ENCODE data around the gene PPP1R18. TPM values are rescaled to one million over a fixed set of nuclear protein-coding genes. Genes with fewer than 3 reads are reported as not detected.
A peak's percentile ranks its signal among the peaks of the same experiment; 100 is the strongest.

Gene PPP1R18
- 26.8 TPM for polyA plus RNA-seq (2013, experiment 1 of 2)
- polyA plus RNA-seq (2013, experiment 2 of 2) = 38.5 TPM

DNA sequence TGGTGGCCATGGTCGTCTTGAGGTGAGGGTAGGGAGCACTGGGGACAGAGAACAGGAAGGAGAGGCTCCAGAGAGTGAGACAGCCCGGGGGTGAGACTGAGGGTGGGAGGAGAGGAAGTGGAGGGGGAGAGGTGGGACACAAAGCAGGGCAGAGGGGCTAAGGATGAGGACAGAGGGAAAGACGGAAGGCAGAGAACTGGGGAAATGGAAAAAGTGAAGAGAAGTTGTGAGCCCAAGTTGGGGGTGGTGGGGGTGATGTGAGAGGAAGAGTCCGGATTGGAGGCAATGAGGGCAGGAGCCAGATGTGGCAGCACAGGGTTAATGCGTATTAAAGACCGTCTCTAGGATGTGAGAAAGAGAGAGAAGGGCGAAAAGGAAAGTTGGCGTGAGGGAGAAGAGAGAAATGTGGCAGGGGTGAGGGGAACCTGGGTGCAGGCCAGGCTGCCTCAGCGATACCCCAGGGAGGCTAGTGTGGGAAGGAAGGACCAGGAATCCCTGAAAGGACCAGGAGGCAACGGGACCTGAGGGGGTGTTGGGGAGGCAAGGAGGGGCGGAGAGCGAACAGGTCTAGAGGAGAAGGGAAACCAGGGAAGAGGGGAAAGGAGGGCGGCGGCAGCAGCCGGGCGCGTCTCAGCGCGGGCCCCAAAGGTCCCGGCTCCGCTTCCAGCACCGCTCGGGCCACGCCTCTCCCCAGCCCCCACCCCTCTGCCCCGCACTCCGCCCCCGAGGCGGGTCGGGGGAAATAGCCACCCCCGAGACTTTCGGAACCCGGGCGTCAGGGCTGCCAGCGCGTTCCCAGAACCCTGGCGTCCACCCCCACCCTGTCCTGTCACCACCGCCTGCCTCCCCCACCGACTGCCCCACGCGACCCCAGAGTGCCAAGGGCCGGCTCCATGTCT lies at the start of gene PPP1R18:
Gene PPP1R18, minus strand, starts transcription at position 637 of the 899 bp plus-strand sequence. Its CDS starts 627 bp downstream, at position 10.
- 1% methylated on average over 38 of the region's 41 CpGs for WGBS
- no peaks in the 10 kb centered on the region for H3K36me3 ChIP-seq (ENCODE audit: insufficient read depth, low read length)
- H3K27me3 ChIP-seq (ENCODE audit: insufficient read depth, low read length) = no peaks in the 10 kb centered on the region
- H3K4me1 ChIP-seq (ENCODE audit: insufficient read depth, low read length) = peaks cover 42% of the 10 kb centered on the region
- peak within 1 kb of the TSS; percentile 74 for H3K4me3 ChIP-seq (ENCODE audit: low read length)
- H3K27ac ChIP-seq (ENCODE audit: low read depth, low read length) = peak within 1 kb of the TSS; percentile 79
- no peaks in the 10 kb centered on the region for H3K9me3 ChIP-seq (ENCODE audit: insufficient read depth, low read depth, low read length)
- peak within 1 kb of the TSS; percentile 80 for H3K9ac ChIP-seq (ENCODE audit: low read depth, low read length)

- Histone ChIP-seq H3K27ac (ENCODE audit: low read depth, low read length) (no peak overlapping the region), H3K4me3 (ENCODE audit: low read length) (no peak overlapping the region), H3K36me3 (ENCODE audit: insufficient read depth, low read length) (peaks cover 83% of the 10 kb centered on the region), H3K9me3 (ENCODE audit: insufficient read depth, low read depth, low read length) (no peaks in the 10 kb centered on the region), H3K27me3 (ENCODE audit: insufficient read depth, low read length) (no peaks in the 10 kb centered on the region), H3K9ac (ENCODE audit: low read depth, low read length) (no peak overlapping the region), H3K4me1 (ENCODE audit: insufficient read depth, low read length) (no peaks in the 10 kb centered on the region)
- WGBS = 97% methylated on average over 8 of the region's 8 CpGs
Measured at GRCh38 chr6:30735668-30736314, 49.3 kb upstream of the PPP1R18 start.

- Histone ChIP-seq H3K4me1 (ENCODE audit: insufficient read depth, low read length) (no peaks in the 10 kb centered on the region), H3K9ac (ENCODE audit: low read depth, low read length) (no peak overlapping the region), H3K9me3 (ENCODE audit: insufficient read depth, low read depth, low read length) (no peaks in the 10 kb centered on the region), H3K27ac (ENCODE audit: low read depth, low read length) (no peak overlapping the region), H3K4me3 (ENCODE audit: low read length) (no peak overlapping the region), H3K36me3 (ENCODE audit: insufficient read depth, low read length) (peaks cover 80% of the 10 kb centered on the region), H3K27me3 (ENCODE audit: insufficient read depth, low read length) (no peaks in the 10 kb centered on the region)
- WGBS = 95% methylated on average over 12 of the region's 12 CpGs
Measured at GRCh38 chr6:30732237-30732943, 45.9 kb upstream of the PPP1R18 start.

GRCh38 chr6:30730601-30731435 lies 44.4 kb upstream of the PPP1R18 start:
- Histone ChIP-seq H3K27ac (ENCODE audit: low read depth, low read length) (no peak overlapping the region), H3K36me3 (ENCODE audit: insufficient read depth, low read length) (peaks cover 75% of the 10 kb centered on the region), H3K9ac (ENCODE audit: low read depth, low read length) (no peak overlapping the region; the same call in 1 of the 2 replicates), H3K9me3 (ENCODE audit: insufficient read depth, low read depth, low read length) (no peaks in the 10 kb centered on the region), H3K4me1 (ENCODE audit: insufficient read depth, low read length) (no peaks in the 10 kb centered on the region), H3K27me3 (ENCODE audit: insufficient read depth, low read length) (no peaks in the 10 kb centered on the region), H3K4me3 (ENCODE audit: low read length) (no peak overlapping the region)
- WGBS = 57% methylated on average over 27 of the region's 30 CpGs

- H3K27ac ChIP-seq (ENCODE audit: low read depth, low read length) = no peak overlapping the region
- H3K4me1 ChIP-seq (ENCODE audit: insufficient read depth, low read length) = peaks cover under 1% of the 10 kb centered on the region; the same call in 1 of the 2 replicates
- H3K9ac ChIP-seq (ENCODE audit: low read depth, low read length) = no peak overlapping the region
- peaks cover 78% of the 10 kb centered on the region for H3K36me3 ChIP-seq (ENCODE audit: insufficient read depth, low read length)
- no peaks in the 10 kb centered on the region for H3K9me3 ChIP-seq (ENCODE audit: insufficient read depth, low read depth, low read length)
- H3K27me3 ChIP-seq (ENCODE audit: insufficient read depth, low read length) = no peaks in the 10 kb centered on the region
- no peak overlapping the region for H3K4me3 ChIP-seq (ENCODE audit: low read length)
- WGBS = 87% methylated on average over 7 of the region's 7 CpGs
Measured at GRCh38 chr6:30727920-30728553, 41.6 kb upstream of the PPP1R18 start.

DNA sequence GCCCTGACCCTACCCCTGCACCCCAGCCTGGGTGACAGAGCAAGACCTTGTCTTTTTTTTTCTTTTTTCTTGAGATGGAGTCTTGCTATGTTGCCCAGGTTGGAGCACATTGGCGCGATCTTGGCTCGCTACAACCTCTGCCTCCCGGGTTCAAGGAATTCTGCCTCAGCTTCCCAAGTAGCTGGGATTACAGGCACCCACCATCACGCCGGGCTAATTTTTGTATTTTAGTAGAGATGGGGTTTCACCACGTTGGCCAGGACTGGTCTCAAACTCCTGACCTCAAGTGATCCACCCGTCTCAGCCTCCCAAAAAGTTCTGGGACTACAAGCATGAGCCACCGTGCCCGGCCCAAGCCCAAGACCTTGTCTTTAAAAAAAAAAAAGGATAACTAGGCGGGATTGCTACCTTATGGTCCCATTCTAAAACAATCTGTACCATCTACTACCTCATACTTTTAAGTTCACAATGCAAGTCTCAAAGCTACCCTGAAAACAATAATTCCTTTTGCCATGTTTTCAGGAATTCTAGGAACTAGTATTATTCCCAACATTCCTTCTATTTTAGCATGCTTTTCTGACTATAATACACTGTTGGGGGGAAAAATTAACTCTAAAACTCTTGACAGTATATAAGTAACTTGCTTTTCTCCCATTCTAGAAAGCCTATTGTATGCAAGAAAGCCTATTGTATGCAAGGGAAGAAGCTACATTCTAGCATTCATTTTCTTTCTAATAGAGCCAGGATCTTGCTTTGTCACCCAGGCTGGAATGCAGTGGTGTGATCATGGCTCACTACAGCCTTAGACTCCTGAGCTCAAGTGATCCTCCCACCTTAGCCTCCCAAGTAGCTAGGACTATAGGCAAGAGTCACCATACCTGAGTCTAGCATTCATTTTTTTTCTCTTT lies 40.3 kb upstream of the PPP1R18 start:
- WGBS = 91% methylated on average over 11 of the region's 11 CpGs
- Histone ChIP-seq H3K36me3 (ENCODE audit: insufficient read depth, low read length) (peaks cover 81% of the 10 kb centered on the region), H3K4me1 (ENCODE audit: insufficient read depth, low read length) (peaks cover 4% of the 10 kb centered on the region; the same call in 1 of the 2 replicates), H3K4me3 (ENCODE audit: low read length) (no peak overlapping the region), H3K27me3 (ENCODE audit: insufficient read depth, low read length) (no peaks in the 10 kb centered on the region), H3K9me3 (ENCODE audit: insufficient read depth, low read depth, low read length) (no peaks in the 10 kb centered on the region), H3K9ac (ENCODE audit: low read depth, low read length) (no peak overlapping the region), H3K27ac (ENCODE audit: low read depth, low read length) (no peak overlapping the region)

DNA sequence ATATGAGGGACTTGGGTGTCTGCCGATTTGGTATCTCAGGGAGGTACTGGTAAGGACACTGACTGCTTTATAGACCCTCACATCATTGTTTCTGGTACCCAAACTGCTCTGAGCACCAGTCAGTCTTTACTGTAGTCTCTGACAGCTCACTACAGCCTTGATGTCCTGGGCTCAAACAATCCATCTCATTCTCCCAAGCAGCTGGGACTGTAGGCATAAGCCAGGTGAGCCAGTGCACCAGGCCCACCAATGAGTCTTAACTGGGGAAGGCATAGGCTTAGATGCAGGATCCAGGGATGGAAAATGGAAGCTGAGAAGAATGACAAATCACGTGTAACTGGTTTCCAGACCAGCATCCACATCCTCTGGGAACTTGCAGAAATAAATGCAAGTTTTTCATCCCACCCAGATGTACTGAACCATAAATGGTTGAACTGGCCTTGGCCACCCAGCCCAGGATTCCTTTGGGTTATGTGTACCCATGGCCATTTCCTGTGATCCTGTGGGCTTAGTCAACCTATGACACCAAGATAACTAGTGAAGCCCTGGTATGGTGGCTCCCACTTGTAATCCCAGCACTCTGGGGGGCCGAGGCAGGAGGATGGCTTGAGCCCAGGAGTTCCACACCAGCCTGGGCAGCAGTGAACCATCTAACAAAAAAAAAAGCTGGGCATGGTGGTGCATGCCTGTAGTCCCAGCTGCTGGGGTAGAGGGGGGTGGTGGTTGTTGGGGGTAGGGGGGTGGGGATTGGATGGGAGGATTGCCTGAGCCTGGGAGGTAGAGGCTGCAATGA lies 39.5 kb upstream of the PPP1R18 start:
- H3K9ac ChIP-seq (ENCODE audit: low read depth, low read length) = no peak overlapping the region
- H3K9me3 ChIP-seq (ENCODE audit: insufficient read depth, low read depth, low read length) = no peaks in the 10 kb centered on the region
- H3K27me3 ChIP-seq (ENCODE audit: insufficient read depth, low read length) = no peaks in the 10 kb centered on the region
- H3K4me3 ChIP-seq (ENCODE audit: low read length) = no peak overlapping the region
- WGBS = 79% methylated on average over 3 of the region's 3 CpGs
- peaks cover 80% of the 10 kb centered on the region for H3K36me3 ChIP-seq (ENCODE audit: insufficient read depth, low read length)
- H3K4me1 ChIP-seq (ENCODE audit: insufficient read depth, low read length) = peaks cover 4% of the 10 kb centered on the region; the same call in 1 of the 2 replicates
- H3K27ac ChIP-seq (ENCODE audit: low read depth, low read length) = peak overlapping the region; percentile 60

GRCh38 chr6:30724906-30725667 lies 38.6 kb upstream of the PPP1R18 start:
- Histone ChIP-seq H3K9me3 (ENCODE audit: insufficient read depth, low read depth, low read length) (no peaks in the 10 kb centered on the region), H3K27me3 (ENCODE audit: insufficient read depth, low read length) (no peaks in the 10 kb centered on the region), H3K4me3 (ENCODE audit: low read length) (no peak overlapping the region), H3K36me3 (ENCODE audit: insufficient read depth, low read length) (peaks cover 74% of the 10 kb centered on the region), H3K27ac (ENCODE audit: low read depth, low read length) (no peak overlapping the region; the same call in 1 of the 2 replicates), H3K9ac (ENCODE audit: low read depth, low read length) (no peak overlapping the region), H3K4me1 (ENCODE audit: insufficient read depth, low read length) (peaks cover 4% of the 10 kb centered on the region; the same call in 1 of the 2 replicates)
- WGBS = 73% methylated on average over 5 of the region's 6 CpGs

Measured in HUES64 (cell line).